ENCODE data around the gene NOA1.

DNA sequence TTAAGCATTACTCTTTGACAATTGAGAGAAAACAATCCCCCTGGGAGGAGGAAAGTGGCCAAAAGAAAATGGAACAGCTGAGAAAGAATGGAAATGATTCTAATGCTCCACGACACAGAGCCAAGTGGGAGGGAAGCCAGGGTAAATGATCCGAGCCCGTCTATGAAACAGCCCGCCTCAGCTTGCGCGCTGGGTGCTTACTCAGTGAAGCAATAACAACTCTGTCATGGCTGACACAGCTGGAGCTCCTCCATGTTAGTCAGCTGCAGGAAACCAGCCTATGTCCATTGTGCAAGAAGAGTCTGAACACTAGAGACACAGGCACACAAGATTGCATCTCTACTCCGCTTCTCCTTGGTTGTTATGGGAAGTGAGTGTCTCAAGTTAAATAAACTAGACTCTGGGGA, 19.3 kb downstream of the NOA1 start:
- TF ChIP-seq, protein P1, sequence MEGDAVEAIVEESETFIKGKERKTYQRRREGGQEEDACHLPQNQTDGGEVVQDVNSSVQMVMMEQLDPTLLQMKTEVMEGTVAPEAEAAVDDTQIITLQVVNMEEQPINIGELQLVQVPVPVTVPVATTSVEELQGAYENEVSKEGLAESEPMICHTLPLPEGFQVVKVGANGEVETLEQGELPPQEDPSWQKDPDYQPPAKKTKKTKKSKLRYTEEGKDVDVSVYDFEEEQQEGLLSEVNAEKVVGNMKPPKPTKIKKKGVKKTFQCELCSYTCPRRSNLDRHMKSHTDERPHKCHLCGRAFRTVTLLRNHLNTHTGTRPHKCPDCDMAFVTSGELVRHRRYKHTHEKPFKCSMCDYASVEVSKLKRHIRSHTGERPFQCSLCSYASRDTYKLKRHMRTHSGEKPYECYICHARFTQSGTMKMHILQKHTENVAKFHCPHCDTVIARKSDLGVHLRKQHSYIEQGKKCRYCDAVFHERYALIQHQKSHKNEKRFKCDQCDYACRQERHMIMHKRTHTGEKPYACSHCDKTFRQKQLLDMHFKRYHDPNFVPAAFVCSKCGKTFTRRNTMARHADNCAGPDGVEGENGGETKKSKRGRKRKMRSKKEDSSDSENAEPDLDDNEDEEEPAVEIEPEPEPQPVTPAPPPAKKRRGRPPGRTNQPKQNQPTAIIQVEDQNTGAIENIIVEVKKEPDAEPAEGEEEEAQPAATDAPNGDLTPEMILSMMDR (IDR thresholded peaks at IDR 0.05; ENCODE audit: insufficient read depth, low read length, poor library complexity, severe bottlenecking) = no peak
- no peak for TF ChIP-seq EZH2phosphoT487 (conservative IDR thresholded peaks at IDR 0.05; ENCODE audit: low read length)
